ENCODE results near the gene DUXB. TPM values are rescaled to one million over a fixed set of nuclear protein-coding genes. Genes with fewer than 3 reads are reported as not detected.

DUXB gene
- total RNA-seq, 2 donors from 2014 or later: not detected

DNA sequence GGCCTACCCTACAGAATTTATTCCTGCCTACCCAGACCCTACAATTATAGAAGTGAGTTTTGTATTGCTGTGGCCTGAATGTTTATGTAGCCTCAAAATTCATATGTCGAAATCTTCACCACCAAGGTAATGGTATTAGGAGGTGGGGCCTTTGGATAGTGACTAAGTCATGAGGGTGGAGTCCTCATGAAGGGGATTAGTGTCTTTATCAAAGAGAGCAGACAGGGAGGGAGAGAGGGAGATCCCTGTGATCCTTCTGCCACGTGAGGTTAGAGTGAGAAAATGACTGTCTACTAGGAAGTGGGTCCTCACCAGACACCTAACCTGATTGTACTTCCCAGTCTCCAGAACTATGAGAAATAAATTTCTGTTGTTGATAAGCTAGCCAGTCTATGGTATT is 981 bp upstream of the DUXB start:
- no peak for ATAC-seq (replicated peaks)
- Mint-ChIP-seq H3K36me3 (ENCODE audit: low read depth) (no peaks in the 10 kb centered on the region), H3K9me3 (no peaks in the 10 kb centered on the region), H3K27ac (no peak overlapping the region), H3K27me3 (peaks cover 2% of the 10 kb centered on the region), H3K4me1 (no peaks in the 10 kb centered on the region), H3K4me3 (no peak overlapping the region)

DNA sequence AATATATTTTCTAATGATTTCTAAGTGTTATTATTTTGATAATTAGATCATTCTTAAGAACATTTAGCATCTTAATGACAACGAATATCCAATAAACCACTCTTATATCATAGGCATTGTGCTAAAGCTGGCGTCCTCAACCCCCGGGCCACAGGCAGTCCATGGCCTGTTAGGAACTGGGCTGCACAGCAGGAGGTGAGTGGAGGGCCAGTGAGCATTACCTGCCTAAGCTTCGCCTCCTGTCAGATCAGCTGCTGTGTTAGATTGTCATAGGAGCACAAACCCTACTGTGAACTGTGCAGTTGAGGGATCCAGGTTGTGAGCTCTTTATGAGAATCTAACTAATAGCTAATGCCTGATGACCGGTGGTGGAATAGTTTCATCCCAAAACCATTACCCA is 3.7 kb downstream of the DUXB start:
- H3K27ac Mint-ChIP-seq: no peak overlapping the region
- no peaks in the 10 kb centered on the region for H3K9me3 Mint-ChIP-seq
- H3K36me3 Mint-ChIP-seq (ENCODE audit: low read depth): no peaks in the 10 kb centered on the region
- no peak for ATAC-seq (replicated peaks)
- H3K4me3 Mint-ChIP-seq: no peak overlapping the region
- no peaks in the 10 kb centered on the region for H3K27me3 Mint-ChIP-seq
- no peaks in the 10 kb centered on the region for H3K4me1 Mint-ChIP-seq

DNA sequence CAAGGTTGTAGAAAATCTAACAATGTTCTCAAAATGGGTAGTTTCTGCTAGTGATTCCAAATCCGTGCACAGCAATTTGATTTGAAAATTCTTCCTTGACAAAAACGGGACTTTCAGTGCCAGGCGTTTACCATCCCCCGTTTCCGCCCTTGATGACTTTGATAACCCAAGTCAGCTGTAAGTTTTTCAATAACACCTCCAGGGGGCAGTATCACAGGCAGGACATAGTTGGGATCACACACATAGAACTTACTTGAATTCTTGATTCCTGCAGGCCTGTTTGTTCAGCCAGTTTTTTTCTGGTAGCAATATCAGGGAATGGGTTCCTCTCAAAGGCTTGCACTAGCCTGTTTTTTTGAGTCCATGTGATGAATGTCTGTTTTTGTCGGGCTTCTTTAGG is 5.6 kb downstream of the DUXB start:
- Mint-ChIP-seq H3K27me3 (no peaks in the 10 kb centered on the region), H3K4me3 (no peak overlapping the region), H3K4me1 (no peaks in the 10 kb centered on the region), H3K9me3 (no peaks in the 10 kb centered on the region), H3K27ac (no peak overlapping the region), H3K36me3 (ENCODE audit: low read depth) (no peaks in the 10 kb centered on the region)
- no peak for ATAC-seq (replicated peaks)

DNA sequence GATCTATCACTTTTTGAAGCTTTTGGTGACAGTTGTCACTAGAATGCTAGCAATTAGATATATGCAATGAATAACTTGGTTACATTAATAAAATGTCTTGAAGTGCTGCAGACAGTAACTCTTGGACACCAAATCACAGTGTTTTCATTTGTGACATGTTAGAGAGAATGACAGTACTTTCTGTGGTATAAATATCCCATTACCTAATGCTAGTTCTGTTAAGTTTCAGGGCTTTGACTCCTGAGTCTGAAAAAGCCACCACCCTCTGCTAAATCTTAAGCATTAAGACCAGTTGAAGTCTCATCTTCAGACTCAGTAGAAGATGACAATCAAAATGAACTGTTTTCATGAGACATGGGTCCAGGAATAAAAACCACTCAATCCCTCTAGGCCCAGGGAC is 13.9 kb downstream of the DUXB start:
- H3K9me3 Mint-ChIP-seq: no peaks in the 10 kb centered on the region
- H3K36me3 Mint-ChIP-seq (ENCODE audit: low read depth): no peaks in the 10 kb centered on the region
- no peak overlapping the region for H3K27ac Mint-ChIP-seq
- H3K4me1 Mint-ChIP-seq: no peaks in the 10 kb centered on the region
- no peak for ATAC-seq (replicated peaks)
- H3K4me3 Mint-ChIP-seq: no peak overlapping the region
- H3K27me3 Mint-ChIP-seq: no peaks in the 10 kb centered on the region

DNA sequence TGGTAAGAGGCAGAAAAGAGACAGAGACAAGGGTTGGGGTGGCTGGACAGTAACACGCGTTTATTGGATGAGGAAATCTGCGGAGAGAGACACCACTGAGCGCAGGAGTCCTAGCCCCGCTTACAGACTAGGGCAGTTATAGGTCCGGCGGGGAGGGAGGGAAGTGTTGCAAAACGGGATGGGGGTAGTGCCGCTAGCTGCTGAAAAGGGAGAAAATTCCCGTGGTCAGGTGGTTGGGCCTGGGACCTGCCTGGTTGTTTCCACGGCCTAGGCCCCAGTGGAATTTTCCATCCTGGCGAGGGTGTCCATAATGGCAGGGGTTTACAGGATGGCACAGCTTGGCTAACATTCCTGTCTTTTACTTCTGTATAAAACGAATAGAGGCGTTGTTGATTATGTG is 19.0 kb downstream of the DUXB start:
- no peaks in the 10 kb centered on the region for H3K4me1 Mint-ChIP-seq
- H3K36me3 Mint-ChIP-seq (ENCODE audit: low read depth): no peaks in the 10 kb centered on the region
- H3K27ac Mint-ChIP-seq: peak overlapping the region; percentile 10
- no peaks in the 10 kb centered on the region for H3K9me3 Mint-ChIP-seq
- H3K27me3 Mint-ChIP-seq: no peaks in the 10 kb centered on the region
- H3K4me3 Mint-ChIP-seq: no peak overlapping the region
- ATAC-seq (replicated peaks): no peak

DNA sequence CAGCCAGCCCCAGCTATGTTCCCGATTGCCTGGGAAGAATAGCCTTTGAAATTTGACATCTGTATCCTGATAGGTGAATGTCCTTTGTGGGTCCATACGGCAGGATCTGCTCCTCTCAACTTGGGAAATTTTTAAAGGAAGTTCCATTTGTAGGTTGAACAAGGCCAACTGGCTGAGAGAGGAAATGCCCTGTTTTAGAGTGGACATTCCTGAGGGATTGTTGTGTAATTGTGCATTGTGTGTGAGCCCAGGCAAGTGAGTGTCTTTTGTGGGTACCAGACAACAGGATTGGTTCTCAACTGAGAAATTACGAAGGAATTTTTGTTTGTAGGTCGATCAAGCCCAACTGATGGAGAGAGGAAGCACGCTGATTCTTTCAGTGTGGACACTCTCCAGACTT is 21.9 kb downstream of the DUXB start:
- Mint-ChIP-seq H3K4me3 (no peak overlapping the region), H3K27me3 (no peaks in the 10 kb centered on the region), H3K4me1 (no peaks in the 10 kb centered on the region), H3K27ac (no peak overlapping the region), H3K36me3 (ENCODE audit: low read depth) (no peaks in the 10 kb centered on the region), H3K9me3 (no peaks in the 10 kb centered on the region)
- ATAC-seq (replicated peaks): no peak

DNA sequence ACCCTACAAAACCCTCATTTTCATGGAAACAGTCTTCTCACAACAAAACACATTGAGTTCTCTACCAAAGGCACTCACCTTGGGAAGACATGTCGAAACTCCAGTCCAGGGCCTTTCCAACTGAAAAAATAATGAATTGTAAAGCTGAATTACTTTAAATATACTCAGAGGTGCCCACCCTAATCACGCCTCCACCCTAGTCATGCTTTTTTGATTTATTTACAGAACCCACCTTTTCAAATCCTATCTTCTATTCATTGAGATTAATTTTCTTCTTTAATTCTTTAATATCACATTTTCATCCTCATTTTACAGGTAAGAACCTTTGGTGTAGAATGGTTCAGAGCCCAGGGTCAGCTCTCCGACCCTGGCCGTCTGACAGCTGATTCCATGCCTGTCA is 24.4 kb downstream of the DUXB start, which contains the start of gene CPHXL2:
Gene CPHXL2, minus strand, starts transcription at position 101 of the 400 bp plus-strand sequence. Its CDS starts 10 bp downstream, at position 91.
- Mint-ChIP-seq H3K9me3 (no peaks in the 10 kb centered on the region), H3K4me3 (no peak within 1 kb of the TSS)

DNA sequence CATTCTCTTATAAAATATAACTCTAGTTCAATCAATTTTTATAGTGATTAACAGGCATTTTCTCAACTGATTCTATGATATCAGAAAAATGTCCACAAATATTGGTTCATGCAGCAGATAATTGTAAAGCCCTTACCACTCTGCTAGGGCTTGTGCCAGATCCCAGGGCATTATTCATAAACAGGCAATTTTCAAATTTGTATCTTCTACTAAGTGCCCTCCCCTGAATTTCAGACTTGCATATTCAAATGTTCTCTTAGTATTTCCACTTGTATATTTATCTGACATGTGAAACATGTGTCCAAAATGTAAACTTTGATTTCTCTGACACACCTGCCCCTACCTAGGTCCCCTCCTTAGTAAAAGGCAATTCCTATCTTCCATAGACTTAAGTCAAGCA is 33.8 kb downstream of the DUXB start:
- Mint-ChIP-seq H3K27ac (no peak overlapping the region), H3K27me3 (no peaks in the 10 kb centered on the region), H3K4me1 (no peaks in the 10 kb centered on the region), H3K9me3 (no peaks in the 10 kb centered on the region), H3K4me3 (no peak overlapping the region), H3K36me3 (ENCODE audit: low read depth) (no peaks in the 10 kb centered on the region)
- no peak for ATAC-seq (replicated peaks)

More for the DNA sequence above, 24.4 kb downstream of the DUXB start, which contains the start of gene CPHXL2:
- H3K27ac Mint-ChIP-seq: no peak within 1 kb of the TSS
- no peaks in the 10 kb centered on the region for H3K4me1 Mint-ChIP-seq
- no peak for ATAC-seq (replicated peaks)
- H3K36me3 Mint-ChIP-seq (ENCODE audit: low read depth): no peaks in the 10 kb centered on the region
- H3K27me3 Mint-ChIP-seq: no peaks in the 10 kb centered on the region

DNA sequence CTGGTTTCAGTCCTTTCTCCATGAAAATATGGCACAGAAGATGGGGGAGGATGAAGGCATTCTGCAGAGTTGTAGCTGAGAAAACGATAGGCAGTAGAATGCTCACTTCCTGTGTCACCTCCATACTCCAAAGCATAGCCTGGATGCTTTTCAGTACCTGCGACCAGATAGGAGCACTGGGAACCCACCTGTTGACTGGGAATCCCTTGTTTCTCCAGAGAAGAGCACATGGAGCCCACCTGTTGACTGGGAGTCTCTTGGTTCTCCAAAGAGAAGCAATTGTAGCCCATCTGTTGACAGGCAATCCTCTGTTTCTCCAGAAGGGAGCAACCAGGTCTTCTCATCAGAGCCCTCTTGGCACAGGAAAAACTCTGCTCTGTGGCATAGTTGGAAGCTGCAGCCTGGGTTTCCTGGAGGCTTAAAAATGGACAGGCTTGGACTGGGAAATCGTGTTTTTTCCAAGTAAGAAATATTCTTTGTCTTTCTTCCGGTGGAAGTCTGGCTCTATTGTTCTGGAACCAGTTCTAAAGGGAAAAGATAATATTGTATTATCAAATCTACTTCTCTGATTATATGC is 40.4 kb downstream of the DUXB start:
- no peak overlapping the region for H3K4me3 Mint-ChIP-seq
- no peaks in the 10 kb centered on the region for H3K4me1 Mint-ChIP-seq
- H3K27me3 Mint-ChIP-seq: no peaks in the 10 kb centered on the region
- no peak for ATAC-seq (replicated peaks)
- H3K36me3 Mint-ChIP-seq (ENCODE audit: low read depth): peaks cover 36% of the 10 kb centered on the region
- H3K9me3 Mint-ChIP-seq: no peaks in the 10 kb centered on the region
- H3K27ac Mint-ChIP-seq: no peak overlapping the region

DNA sequence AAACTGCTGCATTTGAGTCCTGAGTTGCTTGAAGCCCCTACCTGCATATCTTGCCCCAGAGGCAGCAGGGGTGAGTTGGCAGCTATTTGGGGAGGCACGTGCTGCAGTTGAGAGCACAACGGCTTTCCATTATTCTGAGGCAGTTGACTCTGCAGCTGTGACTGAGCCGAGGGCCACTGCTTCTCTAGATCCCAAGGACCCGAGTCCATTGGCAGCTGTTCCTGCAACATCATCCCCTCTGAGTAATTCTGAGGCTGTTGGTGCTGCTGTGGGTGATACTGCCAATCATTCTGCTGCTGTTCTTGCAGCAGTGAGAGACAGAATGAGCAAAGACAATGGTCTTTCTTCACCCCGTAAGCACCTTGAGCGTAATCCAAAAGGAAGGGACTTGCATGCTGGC is 40.9 kb downstream of the DUXB start:
- Mint-ChIP-seq H3K27me3 (no peaks in the 10 kb centered on the region), H3K9me3 (no peaks in the 10 kb centered on the region), H3K27ac (no peak overlapping the region), H3K4me3 (no peak overlapping the region), H3K4me1 (no peaks in the 10 kb centered on the region), H3K36me3 (ENCODE audit: low read depth) (peaks cover 41% of the 10 kb centered on the region)
- no peak for ATAC-seq (replicated peaks)

DNA sequence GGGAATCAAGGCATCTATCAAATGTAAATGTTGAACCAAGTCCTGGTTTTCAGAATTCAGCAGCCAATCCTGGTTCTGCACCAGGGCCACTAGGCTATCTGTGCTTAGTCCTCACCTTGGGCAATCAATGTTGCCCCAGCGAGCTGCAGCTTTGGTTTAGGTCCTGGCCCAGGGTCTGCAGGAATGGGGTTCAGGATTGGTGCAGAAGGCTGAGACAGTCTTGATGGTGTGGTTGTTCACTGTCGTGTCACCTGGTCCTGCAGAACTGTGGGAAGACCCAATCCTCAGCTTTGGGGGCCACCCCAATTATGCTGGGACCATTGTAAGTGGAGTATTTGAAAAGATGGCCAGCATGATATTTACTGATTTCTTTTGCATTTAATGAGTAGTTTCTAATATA is 43.1 kb downstream of the DUXB start:
- Mint-ChIP-seq H3K4me1 (no peaks in the 10 kb centered on the region), H3K9me3 (no peaks in the 10 kb centered on the region), H3K27me3 (no peaks in the 10 kb centered on the region), H3K36me3 (ENCODE audit: low read depth) (peaks cover 62% of the 10 kb centered on the region), H3K27ac (no peak overlapping the region), H3K4me3 (no peak overlapping the region)
- no peak for ATAC-seq (replicated peaks)

DNA sequence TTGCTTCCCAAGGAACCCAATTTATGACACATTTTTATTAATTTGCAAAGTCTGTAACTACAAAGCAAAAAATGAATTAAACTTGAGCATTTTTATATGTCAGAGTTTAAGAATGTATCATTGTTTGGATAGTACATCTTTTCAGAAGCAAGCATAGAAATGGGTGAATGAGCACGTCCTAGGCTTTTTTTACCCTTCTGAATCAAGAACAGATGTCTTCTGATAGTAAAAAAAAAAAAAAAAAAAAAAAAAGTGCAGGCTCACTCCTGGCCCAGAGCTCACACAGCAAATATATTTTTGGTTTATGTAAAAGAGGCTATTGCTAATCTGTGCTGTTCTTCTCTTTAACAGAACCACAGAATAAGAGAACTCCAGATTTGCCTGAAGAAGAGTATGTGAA is 47.3 kb downstream of the DUXB start:
- H3K27me3 Mint-ChIP-seq: no peaks in the 10 kb centered on the region
- peak overlapping the region; percentile 97 for H3K27ac Mint-ChIP-seq
- no peak for ATAC-seq (replicated peaks)
- H3K4me1 Mint-ChIP-seq: peaks cover 22% of the 10 kb centered on the region
- peak overlapping the region; percentile 99 for H3K4me3 Mint-ChIP-seq
- H3K9me3 Mint-ChIP-seq: no peaks in the 10 kb centered on the region
- H3K36me3 Mint-ChIP-seq (ENCODE audit: low read depth): peaks cover 97% of the 10 kb centered on the region

DNA sequence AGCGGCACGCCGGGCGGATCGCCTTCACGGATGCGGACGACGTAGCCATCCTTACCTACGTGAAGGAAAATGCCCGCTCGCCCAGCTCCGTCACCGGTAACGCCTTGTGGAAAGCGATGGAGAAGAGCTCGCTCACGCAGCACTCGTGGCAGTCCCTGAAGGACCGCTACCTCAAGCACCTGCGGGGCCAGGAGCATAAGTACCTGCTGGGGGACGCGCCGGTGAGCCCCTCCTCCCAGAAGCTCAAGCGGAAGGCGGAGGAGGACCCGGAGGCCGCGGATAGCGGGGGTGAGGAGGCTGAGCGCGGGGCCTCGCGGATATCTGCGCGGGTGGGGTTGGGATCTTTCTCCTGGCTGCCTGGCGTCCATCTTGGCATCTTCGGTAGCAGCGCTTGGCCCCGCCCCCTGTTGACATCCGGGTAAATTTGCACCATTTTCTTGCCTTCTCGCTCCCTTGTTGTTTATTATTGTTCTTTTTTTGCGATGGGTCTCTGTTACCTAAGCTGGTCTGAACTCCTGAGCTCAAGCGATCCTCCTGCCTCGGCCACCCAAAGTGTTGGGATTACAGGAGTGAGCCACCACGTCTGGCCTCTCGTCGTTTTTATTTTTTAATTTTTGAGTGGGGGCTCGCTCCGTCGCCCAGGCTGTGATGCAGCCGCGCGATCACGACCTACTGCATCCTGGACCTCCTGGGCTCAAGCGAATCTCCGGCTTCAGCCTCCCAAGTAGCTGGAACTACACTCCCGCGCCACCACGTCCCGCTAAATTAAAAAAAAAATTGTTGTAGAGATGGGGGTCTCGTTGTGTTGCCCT is 52.8 kb downstream of the DUXB start:
- no peaks in the 10 kb centered on the region for H3K9me3 Mint-ChIP-seq
- H3K36me3 Mint-ChIP-seq (ENCODE audit: low read depth): peaks cover 92% of the 10 kb centered on the region
- H3K27me3 Mint-ChIP-seq: no peaks in the 10 kb centered on the region
- peak; percentile 41 for ATAC-seq (replicated peaks)
- peaks cover 38% of the 10 kb centered on the region for H3K4me1 Mint-ChIP-seq
- H3K27ac Mint-ChIP-seq: peak overlapping the region; percentile 97
- peak overlapping the region; percentile 99 for H3K4me3 Mint-ChIP-seq

DNA sequence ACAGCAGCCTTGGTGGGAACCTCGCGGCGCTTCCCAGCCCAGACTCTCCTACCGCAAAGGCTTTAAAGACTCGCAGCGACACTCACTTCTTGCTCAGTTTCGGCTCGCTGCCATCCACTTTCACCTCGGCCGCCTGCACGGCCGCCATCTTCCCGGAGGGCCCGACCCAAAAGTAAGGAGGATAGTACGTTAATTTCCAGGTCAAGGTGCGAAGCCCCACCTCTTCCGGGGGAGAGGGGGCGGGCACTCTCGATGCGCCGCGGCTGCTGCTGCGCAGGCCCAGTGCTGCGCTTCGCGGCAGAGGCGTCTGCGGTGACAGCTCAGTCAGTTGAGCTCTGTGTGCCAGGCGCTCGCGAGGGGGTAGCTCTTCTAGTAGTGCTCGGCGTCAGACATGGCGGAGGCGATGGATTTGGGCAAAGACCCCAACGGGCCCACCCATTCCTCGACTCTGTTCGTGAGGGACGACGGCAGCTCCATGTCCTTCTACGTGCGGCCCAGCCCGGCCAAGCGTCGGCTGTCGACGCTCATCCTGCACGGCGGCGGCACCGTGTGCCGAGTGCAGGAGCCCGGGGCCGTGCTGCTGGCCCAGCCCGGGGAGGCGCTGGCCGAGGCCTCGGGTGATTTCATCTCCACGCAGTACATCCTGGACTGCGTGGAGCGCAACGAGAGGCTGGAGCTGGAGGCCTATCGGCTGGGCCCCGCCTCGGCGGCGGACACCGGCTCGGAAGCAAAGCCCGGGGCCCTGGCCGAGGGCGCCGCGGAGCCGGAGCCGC is 53.6 kb downstream of the DUXB start, which contains the start of the genes KARS1 and TERF2IP:
Gene KARS1, minus strand, starts transcription at position 174 of the 773 bp plus-strand sequence. Its CDS starts 26 bp downstream, at position 148.
Gene TERF2IP, plus strand, starts transcription at position 282 of the 773 bp plus-strand sequence. Its CDS starts 110 bp downstream, at position 392.
- Mint-ChIP-seq H3K27me3 (no peaks in the 10 kb centered on the region), H3K4me3 (peak within 1 kb of the TSS; percentile 99), H3K27ac (peak within 1 kb of the TSS; percentile 99), H3K9me3 (no peaks in the 10 kb centered on the region), H3K36me3 (ENCODE audit: low read depth) (peaks cover 92% of the 10 kb centered on the region), H3K4me1 (peaks cover 34% of the 10 kb centered on the region)
- ATAC-seq (replicated peaks): peak; percentile 92

All from activated T-helper 17 cell treated with anti-CD3 and anti-CD28 coated beads, Interleukin-2, amount 50 U/mL, for 72 hours (primary cell).